Measurements from ENCODE around the gene VWA3A. TPM values are rescaled to one million over a fixed set of nuclear protein-coding genes. Genes with fewer than 3 reads are reported as not detected.
A peak's percentile ranks its signal among the peaks of the same experiment; 100 is the strongest.
"Not testable (repeated sequence)": the region's sequence is repeated elsewhere in the genome, so short reads cannot be mapped to it uniquely, and the experiment has no call there.

The VWA3A gene
- total RNA-seq, 1 experiment from 2014 or later = not detected

DNA sequence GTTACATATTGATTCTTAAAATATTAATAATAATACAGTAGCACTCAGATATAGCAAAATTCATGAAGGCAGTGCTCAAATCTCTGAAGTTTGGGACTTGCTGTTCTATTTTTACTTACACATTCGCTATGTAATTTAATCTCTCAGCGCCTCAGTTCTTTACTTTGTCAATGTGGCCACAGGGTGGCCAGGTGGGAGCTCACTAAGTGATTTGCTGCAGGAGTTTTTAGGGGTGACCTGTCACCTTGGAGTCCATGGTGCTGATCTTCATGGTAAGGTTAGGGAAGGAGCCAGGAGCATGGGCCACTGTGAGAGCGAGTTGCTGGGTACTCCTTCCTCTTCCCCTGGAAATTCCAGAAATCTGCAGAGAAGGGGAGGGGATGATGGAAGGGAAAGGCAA, 28.1 kb downstream of the VWA3A start:
- Histone ChIP-seq H3K4me2 (ENCODE audit: low read depth, low read length, poor library complexity, severe bottlenecking) (no peak overlapping the region), H3K27me3 (ENCODE audit: low read length) (no peaks in the 10 kb centered on the region), H3K9ac (ENCODE audit: low read length) (no peak overlapping the region), H4K20me1 (ENCODE audit: insufficient read depth, low read depth, low read length) (no peaks in the 10 kb centered on the region), H3K9me2 (replicated peaks; ENCODE audit: insufficient read depth, low read length) (no peaks in the 10 kb centered on the region), H3K4me3 (ENCODE audit: low read length) (no peak overlapping the region), H3K9me3 (ENCODE audit: low read length) (no peaks in the 10 kb centered on the region), H3K4me1 (ENCODE audit: low read length) (peaks cover 8% of the 10 kb centered on the region), H3K27ac (ENCODE audit: low read length) (no peak overlapping the region), H3K36me3 (ENCODE audit: insufficient read depth, low read length) (no peaks in the 10 kb centered on the region), H3K79me2 (ENCODE audit: low read length) (no peaks in the 10 kb centered on the region), H2AFZ (ENCODE audit: low read length) (no peak overlapping the region)
- DNase-seq = peak; percentile 54

DNA sequence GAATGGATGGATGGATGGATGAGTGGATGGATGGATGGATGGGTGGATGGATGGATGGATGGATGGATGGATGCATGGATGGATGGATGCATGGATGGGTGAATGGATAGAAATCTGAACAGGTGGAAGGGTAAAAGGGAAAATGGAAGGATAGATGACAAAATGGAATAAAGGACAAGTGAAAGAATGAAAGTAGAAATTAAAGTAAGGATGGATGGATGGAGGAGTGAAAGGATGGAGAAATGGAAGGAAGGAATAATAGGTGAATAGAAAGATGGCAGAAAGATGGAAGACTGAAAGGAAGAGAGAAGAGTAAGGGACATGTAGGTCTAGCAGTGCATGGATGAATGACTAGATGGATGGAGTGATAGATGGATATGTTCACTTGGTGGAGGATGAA, 29.9 kb downstream of the VWA3A start:
- Histone ChIP-seq H3K9me2 (replicated peaks; ENCODE audit: insufficient read depth, low read length) (no peaks in the 10 kb centered on the region), H3K9ac (ENCODE audit: low read length) (no peak overlapping the region), H4K20me1 (ENCODE audit: insufficient read depth, low read depth, low read length) (no peaks in the 10 kb centered on the region), H3K4me1 (ENCODE audit: low read length) (peaks cover 8% of the 10 kb centered on the region), H3K4me2 (ENCODE audit: low read depth, low read length, poor library complexity, severe bottlenecking) (no peak overlapping the region), H3K9me3 (ENCODE audit: low read length) (no peaks in the 10 kb centered on the region), H2AFZ (ENCODE audit: low read length) (no peak overlapping the region), H3K4me3 (ENCODE audit: low read length) (no peak overlapping the region), H3K27me3 (ENCODE audit: low read length) (no peaks in the 10 kb centered on the region), H3K79me2 (ENCODE audit: low read length) (no peaks in the 10 kb centered on the region), H3K36me3 (ENCODE audit: insufficient read depth, low read length) (no peaks in the 10 kb centered on the region), H3K27ac (ENCODE audit: low read length) (no peak overlapping the region)
- DNase-seq = no peak

DNA sequence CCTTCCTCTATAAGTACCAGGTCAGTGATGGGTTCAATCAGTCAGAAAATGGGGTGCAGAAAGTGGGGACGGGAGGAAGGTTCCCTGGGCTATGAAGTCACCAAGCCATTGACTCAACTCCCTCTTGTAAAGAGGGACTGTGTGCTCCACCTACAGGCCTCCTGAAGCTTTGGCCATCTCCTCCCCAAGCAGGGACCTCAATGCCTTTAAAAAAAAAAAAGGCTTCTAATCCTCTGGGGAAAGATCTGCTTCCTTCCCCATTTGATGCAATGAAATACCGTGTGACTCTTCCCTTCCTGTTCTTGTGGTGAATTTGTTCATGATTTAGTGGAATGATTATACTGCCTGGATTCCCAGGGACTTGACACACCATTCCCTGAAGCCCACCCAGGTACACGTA, 30.8 kb downstream of the VWA3A start:
- Histone ChIP-seq H4K20me1 (ENCODE audit: insufficient read depth, low read depth, low read length) (no peaks in the 10 kb centered on the region), H3K4me1 (ENCODE audit: low read length) (peaks cover 8% of the 10 kb centered on the region), H2AFZ (ENCODE audit: low read length) (no peak overlapping the region), H3K9ac (ENCODE audit: low read length) (no peak overlapping the region), H3K27me3 (ENCODE audit: low read length) (no peaks in the 10 kb centered on the region), H3K36me3 (ENCODE audit: insufficient read depth, low read length) (no peaks in the 10 kb centered on the region), H3K9me3 (ENCODE audit: low read length) (no peaks in the 10 kb centered on the region), H3K27ac (ENCODE audit: low read length) (no peak overlapping the region), H3K4me2 (ENCODE audit: low read depth, low read length, poor library complexity, severe bottlenecking) (no peak overlapping the region), H3K79me2 (ENCODE audit: low read length) (no peaks in the 10 kb centered on the region), H3K9me2 (replicated peaks; ENCODE audit: insufficient read depth, low read length) (no peaks in the 10 kb centered on the region), H3K4me3 (ENCODE audit: low read length) (no peak overlapping the region)
- peak; percentile 79 for DNase-seq

DNA sequence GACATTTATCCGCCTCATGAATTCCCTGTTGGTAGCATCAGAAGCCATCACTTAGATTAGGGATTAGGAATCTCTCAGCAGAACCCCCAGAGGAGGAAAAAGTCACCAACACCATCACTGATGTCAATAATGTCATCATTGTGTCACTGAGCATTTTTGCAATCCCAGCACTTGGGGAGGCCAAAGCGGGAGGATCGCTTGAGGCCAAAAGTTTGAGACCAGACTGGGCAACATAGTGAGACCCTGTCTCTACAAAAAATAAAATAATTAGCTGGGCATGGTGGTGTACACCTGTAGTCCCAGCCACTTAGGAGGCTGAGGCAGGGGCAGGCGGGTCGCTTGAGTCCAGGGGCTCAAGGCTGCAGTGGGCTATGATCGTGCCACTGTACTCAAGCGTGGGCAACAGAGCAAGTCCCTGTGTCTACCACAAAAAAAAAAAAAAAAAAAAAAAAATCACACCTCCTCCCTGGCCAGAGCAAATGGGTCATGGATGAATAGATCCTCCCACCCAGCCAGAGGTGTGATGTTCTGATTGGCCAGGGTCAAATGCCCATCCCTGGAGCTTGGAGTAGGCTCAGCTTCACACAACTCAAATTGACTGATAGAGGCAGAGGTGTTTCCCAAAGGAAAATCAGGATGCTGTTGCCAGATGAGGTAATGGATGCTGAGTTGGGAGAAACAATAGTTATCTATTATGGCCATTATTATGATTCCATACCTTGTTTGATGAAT, 31.6 kb downstream of the VWA3A start:
- H3K9me3 ChIP-seq (ENCODE audit: low read length) = no peaks in the 10 kb centered on the region
- no peaks in the 10 kb centered on the region for H3K79me2 ChIP-seq (ENCODE audit: low read length)
- peaks cover 8% of the 10 kb centered on the region for H3K4me1 ChIP-seq (ENCODE audit: low read length)
- no peak overlapping the region for H3K4me3 ChIP-seq (ENCODE audit: low read length)
- no peaks in the 10 kb centered on the region for H3K36me3 ChIP-seq (ENCODE audit: insufficient read depth, low read length)
- H3K4me2 ChIP-seq (ENCODE audit: low read depth, low read length, poor library complexity, severe bottlenecking) = no peak overlapping the region
- no peak overlapping the region for H3K9ac ChIP-seq (ENCODE audit: low read length)
- H3K27me3 ChIP-seq (ENCODE audit: low read length) = no peaks in the 10 kb centered on the region
- H3K27ac ChIP-seq (ENCODE audit: low read length) = no peak overlapping the region
- no peak for DNase-seq
- no peak overlapping the region for H2AFZ ChIP-seq (ENCODE audit: low read length)
- no peaks in the 10 kb centered on the region for H4K20me1 ChIP-seq (ENCODE audit: insufficient read depth, low read depth, low read length)
- H3K9me2 ChIP-seq (replicated peaks; ENCODE audit: insufficient read depth, low read length) = no peaks in the 10 kb centered on the region

DNA sequence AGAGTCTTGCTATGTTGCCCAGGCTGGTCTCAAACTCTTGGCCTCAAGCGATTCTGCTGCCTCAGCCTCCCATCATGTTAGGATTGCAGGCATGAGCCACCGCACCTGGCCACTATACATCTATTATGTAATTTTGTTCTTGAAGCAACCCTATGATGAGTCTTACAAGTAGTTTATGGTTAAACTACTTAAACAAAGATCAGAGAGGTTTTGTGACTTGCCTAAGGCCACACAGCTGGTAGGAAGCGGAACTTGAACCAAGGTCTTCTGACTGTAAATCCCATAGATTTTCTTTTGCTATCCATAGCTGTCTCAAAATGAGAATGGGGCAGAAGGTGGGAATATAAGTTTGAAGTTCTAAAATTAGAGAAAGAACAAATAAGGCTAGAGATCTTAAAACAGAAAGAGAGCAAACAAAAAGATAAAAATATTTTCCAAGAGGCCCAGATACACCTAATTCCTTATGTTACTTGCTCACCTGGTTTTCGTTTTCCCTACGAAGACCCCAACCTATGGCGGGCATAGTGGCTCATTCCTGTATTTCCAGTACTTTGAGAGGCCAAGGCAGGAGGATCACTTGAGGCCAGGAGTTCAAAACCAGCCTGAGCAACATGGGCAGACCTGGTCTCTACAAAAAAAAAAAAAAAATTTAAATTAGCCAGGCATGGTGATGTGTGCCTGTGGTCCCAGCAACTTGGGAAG, 32.4 kb downstream of the VWA3A start:
- H4K20me1 ChIP-seq (ENCODE audit: insufficient read depth, low read depth, low read length) = no peaks in the 10 kb centered on the region
- no peaks in the 10 kb centered on the region for H3K36me3 ChIP-seq (ENCODE audit: insufficient read depth, low read length)
- no peaks in the 10 kb centered on the region for H3K79me2 ChIP-seq (ENCODE audit: low read length)
- no peak overlapping the region for H3K4me3 ChIP-seq (ENCODE audit: low read length)
- no peaks in the 10 kb centered on the region for H3K9me3 ChIP-seq (ENCODE audit: low read length)
- no peaks in the 10 kb centered on the region for H3K27me3 ChIP-seq (ENCODE audit: low read length)
- H3K27ac ChIP-seq (ENCODE audit: low read length) = no peak overlapping the region
- H3K4me2 ChIP-seq (ENCODE audit: low read depth, low read length, poor library complexity, severe bottlenecking) = no peak overlapping the region
- H3K4me1 ChIP-seq (ENCODE audit: low read length) = peaks cover 8% of the 10 kb centered on the region
- no peak for DNase-seq
- H3K9ac ChIP-seq (ENCODE audit: low read length) = no peak overlapping the region
- no peaks in the 10 kb centered on the region for H3K9me2 ChIP-seq (replicated peaks; ENCODE audit: insufficient read depth, low read length)
- no peak overlapping the region for H2AFZ ChIP-seq (ENCODE audit: low read length)

DNA sequence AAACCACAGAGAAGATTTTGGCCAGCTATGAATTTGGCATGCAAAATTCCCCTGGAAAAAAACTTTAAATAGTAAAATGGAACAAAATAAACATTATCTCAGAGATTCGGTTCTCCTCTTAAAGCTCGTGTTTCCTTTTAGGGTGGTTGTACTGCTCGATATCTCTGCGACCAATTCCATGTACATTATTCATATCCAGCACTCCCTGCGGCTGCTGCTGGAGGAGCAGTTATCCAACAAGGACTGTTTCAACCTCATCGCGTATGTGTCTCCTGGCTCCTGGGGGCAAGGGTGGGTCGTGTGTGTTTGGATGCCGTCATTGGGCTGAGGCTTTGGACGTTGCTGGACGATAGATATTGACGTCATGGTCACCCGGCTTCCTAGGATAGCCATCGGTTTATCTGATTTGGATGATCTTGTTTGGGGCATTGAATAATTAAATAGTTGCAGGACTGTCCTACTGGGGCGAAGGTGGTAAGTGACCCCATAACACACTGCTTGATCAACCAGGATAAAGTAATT, 33.8 kb downstream of the VWA3A start:
- no peaks in the 10 kb centered on the region for H3K9me3 ChIP-seq (ENCODE audit: low read length)
- no peaks in the 10 kb centered on the region for H3K36me3 ChIP-seq (ENCODE audit: insufficient read depth, low read length)
- no peaks in the 10 kb centered on the region for H3K27me3 ChIP-seq (ENCODE audit: low read length)
- DNase-seq = no peak
- no peaks in the 10 kb centered on the region for H4K20me1 ChIP-seq (ENCODE audit: insufficient read depth, low read depth, low read length)
- no peak overlapping the region for H2AFZ ChIP-seq (ENCODE audit: low read length)
- no peak overlapping the region for H3K4me3 ChIP-seq (ENCODE audit: low read length)
- H3K4me2 ChIP-seq (ENCODE audit: low read depth, low read length, poor library complexity, severe bottlenecking) = no peak overlapping the region
- H3K79me2 ChIP-seq (ENCODE audit: low read length) = no peaks in the 10 kb centered on the region
- H3K9me2 ChIP-seq (replicated peaks; ENCODE audit: insufficient read depth, low read length) = no peaks in the 10 kb centered on the region
- no peak overlapping the region for H3K27ac ChIP-seq (ENCODE audit: low read length)
- no peak overlapping the region for H3K9ac ChIP-seq (ENCODE audit: low read length)
- peaks cover 8% of the 10 kb centered on the region for H3K4me1 ChIP-seq (ENCODE audit: low read length)

DNA sequence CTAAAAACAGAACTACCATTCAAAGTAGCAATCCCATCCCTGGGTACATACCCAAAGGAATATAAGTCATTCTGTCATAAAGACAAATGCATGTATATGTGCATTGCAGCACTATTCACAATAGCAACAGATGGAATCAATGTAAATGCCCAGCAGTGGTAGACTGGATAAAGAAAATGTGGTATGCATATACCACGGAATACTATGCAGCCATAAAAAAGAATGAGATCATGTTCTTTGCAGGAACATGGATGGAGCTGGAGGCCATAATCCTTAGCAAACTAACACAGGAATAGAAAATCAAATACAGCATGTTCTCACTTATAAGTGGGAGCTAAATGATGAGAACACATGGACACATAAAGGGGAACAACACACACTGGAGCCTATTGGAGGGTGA, 36.2 kb downstream of the VWA3A start:
- not testable (repeated sequence) for H3K4me2 ChIP-seq (ENCODE audit: low read depth, low read length, poor library complexity, severe bottlenecking)

DNA sequence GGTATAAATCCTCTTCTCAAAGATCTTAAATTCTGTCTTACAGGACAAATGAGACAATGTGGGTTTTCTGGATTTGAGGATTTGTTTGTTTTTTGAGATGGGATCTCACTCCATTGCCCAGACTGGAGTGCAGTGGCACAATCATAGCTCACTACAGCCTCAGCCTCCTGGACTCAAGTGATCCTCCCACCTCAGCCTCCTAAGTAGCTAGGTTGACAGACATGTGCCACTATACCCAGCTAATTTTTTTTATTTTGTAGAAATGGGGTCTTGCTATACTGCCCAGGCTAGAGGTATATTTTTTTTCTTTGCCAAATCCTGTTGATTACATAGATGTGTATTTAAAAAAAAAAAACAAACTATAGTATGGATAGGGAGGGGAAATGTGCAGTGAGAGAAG, 38.2 kb downstream of the VWA3A start:
- Histone ChIP-seq H3K27ac (ENCODE audit: low read length) (no peak overlapping the region), H3K27me3 (ENCODE audit: low read length) (no peaks in the 10 kb centered on the region), H3K4me2 (ENCODE audit: low read depth, low read length, poor library complexity, severe bottlenecking) (no peak overlapping the region), H3K4me3 (ENCODE audit: low read length) (no peak overlapping the region), H4K20me1 (ENCODE audit: insufficient read depth, low read depth, low read length) (no peaks in the 10 kb centered on the region), H2AFZ (ENCODE audit: low read length) (no peak overlapping the region), H3K9me2 (replicated peaks; ENCODE audit: insufficient read depth, low read length) (no peaks in the 10 kb centered on the region), H3K9ac (ENCODE audit: low read length) (no peak overlapping the region), H3K9me3 (ENCODE audit: low read length) (no peaks in the 10 kb centered on the region), H3K4me1 (ENCODE audit: low read length) (no peaks in the 10 kb centered on the region), H3K79me2 (ENCODE audit: low read length) (no peaks in the 10 kb centered on the region), H3K36me3 (ENCODE audit: insufficient read depth, low read length) (no peaks in the 10 kb centered on the region)
- no peak for DNase-seq

More for the DNA sequence above, 36.2 kb downstream of the VWA3A start:
- not testable (repeated sequence) for H3K27ac ChIP-seq (ENCODE audit: low read length); H3K36me3 ChIP-seq (ENCODE audit: insufficient read depth, low read length); H3K9me2 ChIP-seq (replicated peaks; ENCODE audit: insufficient read depth, low read length); H3K9me3 ChIP-seq (ENCODE audit: low read length); H3K9ac ChIP-seq (ENCODE audit: low read length); H4K20me1 ChIP-seq (ENCODE audit: insufficient read depth, low read depth, low read length); H3K4me3 ChIP-seq (ENCODE audit: low read length); H3K27me3 ChIP-seq (ENCODE audit: low read length); H3K4me1 ChIP-seq (ENCODE audit: low read length); H3K79me2 ChIP-seq (ENCODE audit: low read length); DNase-seq; H2AFZ ChIP-seq (ENCODE audit: low read length)

All from Karpas-422 (cell line).